Mammary epithelial cell (primary cell): ENCODE results near the gene SFTA2.

Experiments used
- CTCF ChIP-seq, 2 donors: IDR thresholded peaks in 1 of 2; conservative IDR thresholded peaks in 1 of 2; 2 replicates each; pipeline ENCODE4 v1.5.1; 2011 to 2012; ENCODE audit warnings: inconsistent platforms in 2 of 2, low read length in 2 of 2, mild to moderate bottlenecking in 2 of 2, control low read depth in 1 of 2, low read depth in 1 of 2; ENCODE audit not compliant: insufficient read depth in 1 of 2; ENCODE audit errors: extremely low read depth in 1 of 2
- EZH2 ChIP-seq: IDR thresholded peaks from 2 replicates; pipeline ENCODE4 v1.6.1; 2012; ENCODE audit warnings: low read length, inconsistent platforms, borderline replicate concordance

- TF ChIP-seq EZH2, result no peak
- TF ChIP-seq CTCF (conservative IDR thresholded peaks at IDR 0.05 in 1 of 2, IDR thresholded peaks at IDR 0.05 in 1 of 2; ENCODE audit: extremely low read depth in 1 of 2, insufficient read depth in 1 of 2, low read depth in 1 of 2, low read length in 2 of 2), result no peak
Observed at GRCh38 chr6:30918670-30919069, 13.3 kb downstream of the SFTA2 start.
